Measurements from ENCODE around the gene ADCY10. TPM values are rescaled to one million over a fixed set of nuclear protein-coding genes. Genes with fewer than 3 reads are reported as not detected.
"Not testable (repeated sequence)": the region's sequence is repeated elsewhere in the genome, so short reads cannot be mapped to it uniquely, and the experiment has no call there.

Gene ADCY10
- total and polyA plus RNA-seq, 9 donors, result 0.03 to 0.21 (median 0.09) TPM

DNA sequence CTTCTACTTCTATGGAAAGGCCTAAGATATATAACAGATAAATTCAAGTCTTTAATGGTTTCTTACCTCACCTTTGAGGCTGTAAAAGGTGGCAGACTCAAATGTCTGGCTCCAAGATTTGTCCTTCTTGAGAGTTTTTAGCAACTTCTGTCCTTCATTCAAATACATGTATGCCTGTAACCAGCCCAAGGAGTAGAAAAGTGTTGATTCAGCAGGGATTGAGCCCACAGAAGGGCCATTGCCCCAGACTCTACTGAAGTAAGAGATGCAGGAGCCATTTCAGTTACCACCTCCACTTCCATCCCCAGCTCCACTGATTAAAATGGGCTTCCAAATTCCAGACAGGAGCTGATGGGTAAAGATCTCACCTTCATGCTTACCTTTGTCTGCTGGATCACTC, 80.0 kb downstream of the ADCY10 start:
- H3K27me3 ChIP-seq (ENCODE audit: control insufficient read depth, insufficient read depth, low read length), result no peaks in the 10 kb centered on the region
- H3K4me1 ChIP-seq (ENCODE audit: control insufficient read depth, insufficient read depth, low read length), result no peaks in the 10 kb centered on the region
- H3K36me3 ChIP-seq (ENCODE audit: control insufficient read depth, insufficient read depth, low read length), result no peaks in the 10 kb centered on the region
- no peaks in the 10 kb centered on the region for H3K9me3 ChIP-seq (replicated peaks; ENCODE audit: control insufficient read depth, low read depth, low read length)
- DNase-seq, result no peak
- H3K4me3 ChIP-seq (ENCODE audit: low read length), result no peak overlapping the region
- no peak overlapping the region for H3K27ac ChIP-seq (ENCODE audit: low read length)

DNA sequence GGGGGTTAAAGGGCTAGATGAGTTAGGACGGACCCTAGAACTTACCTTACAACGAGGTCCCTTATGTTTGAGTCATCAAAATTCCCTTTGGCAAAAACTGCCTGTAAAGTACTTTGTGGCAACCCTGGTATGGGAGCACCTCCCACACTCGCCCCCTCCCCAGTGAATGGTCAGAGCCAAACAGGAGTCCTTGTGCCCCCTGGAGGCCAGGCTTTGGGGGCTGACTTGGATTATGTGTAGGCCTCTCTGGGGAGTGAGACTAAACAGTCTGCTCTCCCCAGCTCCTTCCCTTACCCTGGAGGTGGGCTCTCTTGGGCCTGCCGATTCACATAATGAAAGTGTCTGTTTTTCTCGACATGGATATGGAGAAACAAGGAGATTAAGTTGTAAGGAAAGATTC, 81.2 kb downstream of the ADCY10 start:
- H3K36me3 ChIP-seq (ENCODE audit: control insufficient read depth, insufficient read depth, low read length), result no peaks in the 10 kb centered on the region
- H3K9me3 ChIP-seq (replicated peaks; ENCODE audit: control insufficient read depth, low read depth, low read length), result no peaks in the 10 kb centered on the region
- no peaks in the 10 kb centered on the region for H3K4me1 ChIP-seq (ENCODE audit: control insufficient read depth, insufficient read depth, low read length)
- DNase-seq, result no peak
- H3K27ac ChIP-seq (ENCODE audit: low read length), result no peak overlapping the region
- 89% methylated on average over 3 of the region's 5 CpGs for WGBS (ENCODE audit: insufficient coverage)
- no peak overlapping the region for H3K4me3 ChIP-seq (ENCODE audit: low read length)
- H3K27me3 ChIP-seq (ENCODE audit: control insufficient read depth, insufficient read depth, low read length), result no peaks in the 10 kb centered on the region

DNA sequence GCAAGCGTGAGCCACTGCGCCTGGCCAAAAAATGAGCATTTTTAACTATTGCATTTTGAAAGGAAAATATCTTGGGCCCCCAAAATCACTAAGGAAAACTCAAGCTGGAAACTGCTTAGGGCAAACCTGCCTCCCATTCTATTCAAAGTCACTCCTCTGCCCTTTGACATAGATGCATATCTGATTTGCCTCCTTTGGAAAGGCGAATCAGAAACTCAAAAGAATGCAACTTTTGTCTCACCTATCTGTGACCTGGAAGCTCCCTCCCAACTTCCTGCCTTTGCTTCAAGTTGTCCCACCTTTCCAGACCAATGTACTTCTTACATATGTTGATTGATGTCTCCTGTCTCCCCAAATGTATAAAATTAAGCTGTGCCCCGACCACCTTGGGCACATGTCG, 83.3 kb downstream of the ADCY10 start:
- 76% methylated on average over 3 of the region's 5 CpGs for WGBS (ENCODE audit: insufficient coverage)
- not testable (repeated sequence) for H3K36me3 ChIP-seq (ENCODE audit: control insufficient read depth, insufficient read depth, low read length); H3K4me1 ChIP-seq (ENCODE audit: control insufficient read depth, insufficient read depth, low read length); H3K27ac ChIP-seq (ENCODE audit: low read length); DNase-seq; H3K27me3 ChIP-seq (ENCODE audit: control insufficient read depth, insufficient read depth, low read length); H3K4me3 ChIP-seq (ENCODE audit: low read length); H3K9me3 ChIP-seq (replicated peaks; ENCODE audit: control insufficient read depth, low read depth, low read length)

DNA sequence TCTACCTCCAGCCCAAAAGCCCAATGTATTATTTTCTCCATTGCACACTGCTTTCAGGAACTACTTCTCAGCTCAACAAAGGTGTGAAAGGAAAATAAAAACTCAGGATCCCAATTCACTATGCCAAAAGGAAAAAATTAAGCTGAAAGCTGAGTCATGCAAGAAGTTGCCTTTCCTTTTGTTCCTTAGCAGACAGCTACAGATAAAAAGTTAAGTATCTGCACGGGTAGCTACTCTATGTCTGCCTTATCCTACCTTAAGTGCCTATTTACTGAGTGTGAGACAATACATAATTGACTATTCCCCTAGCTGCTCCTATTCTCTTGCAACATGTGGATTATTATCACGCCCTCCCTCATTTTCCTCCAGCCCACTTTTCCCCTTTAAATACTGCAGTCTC, 84.1 kb downstream of the ADCY10 start:
- DNase-seq, result no peak
- Histone ChIP-seq H3K4me3 (ENCODE audit: low read length) (no peak overlapping the region), H3K27me3 (ENCODE audit: control insufficient read depth, insufficient read depth, low read length) (no peaks in the 10 kb centered on the region), H3K27ac (ENCODE audit: low read length) (no peak overlapping the region), H3K4me1 (ENCODE audit: control insufficient read depth, insufficient read depth, low read length) (no peaks in the 10 kb centered on the region), H3K36me3 (ENCODE audit: control insufficient read depth, insufficient read depth, low read length) (no peaks in the 10 kb centered on the region), H3K9me3 (replicated peaks; ENCODE audit: control insufficient read depth, low read depth, low read length) (no peaks in the 10 kb centered on the region)
- no CpG with 5 or more reads among the region's 2 CpGs for WGBS (ENCODE audit: insufficient coverage)

DNA sequence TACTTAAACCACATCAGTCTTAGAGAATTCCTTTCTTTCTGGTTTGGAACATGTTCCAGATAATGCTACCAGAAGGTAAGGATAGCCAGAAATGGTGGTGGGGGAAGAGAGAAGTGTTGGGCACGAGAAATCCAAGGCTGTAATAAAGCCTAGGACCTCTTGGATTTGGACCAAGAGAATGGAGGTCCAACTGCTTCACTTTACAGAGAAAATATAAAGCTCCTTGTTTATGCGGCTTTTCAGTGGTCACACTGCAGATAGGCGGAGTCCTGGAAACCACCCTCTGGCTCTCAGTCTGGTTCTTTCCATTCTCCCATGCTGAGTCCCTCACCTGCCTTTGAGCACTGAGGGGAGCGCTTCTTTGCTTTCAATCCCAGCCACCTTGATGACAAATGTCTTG, 87.8 kb downstream of the ADCY10 start:
- Histone ChIP-seq H3K4me1 (ENCODE audit: control insufficient read depth, insufficient read depth, low read length) (no peaks in the 10 kb centered on the region), H3K4me3 (ENCODE audit: low read length) (no peak overlapping the region), H3K27me3 (ENCODE audit: control insufficient read depth, insufficient read depth, low read length) (no peaks in the 10 kb centered on the region), H3K27ac (ENCODE audit: low read length) (no peak overlapping the region), H3K36me3 (ENCODE audit: control insufficient read depth, insufficient read depth, low read length) (no peaks in the 10 kb centered on the region), H3K9me3 (replicated peaks; ENCODE audit: control insufficient read depth, low read depth, low read length) (no peaks in the 10 kb centered on the region)
- WGBS (ENCODE audit: insufficient coverage), result 60% methylated on average over 3 of the region's 4 CpGs
- peak; percentile 8 for DNase-seq

DNA sequence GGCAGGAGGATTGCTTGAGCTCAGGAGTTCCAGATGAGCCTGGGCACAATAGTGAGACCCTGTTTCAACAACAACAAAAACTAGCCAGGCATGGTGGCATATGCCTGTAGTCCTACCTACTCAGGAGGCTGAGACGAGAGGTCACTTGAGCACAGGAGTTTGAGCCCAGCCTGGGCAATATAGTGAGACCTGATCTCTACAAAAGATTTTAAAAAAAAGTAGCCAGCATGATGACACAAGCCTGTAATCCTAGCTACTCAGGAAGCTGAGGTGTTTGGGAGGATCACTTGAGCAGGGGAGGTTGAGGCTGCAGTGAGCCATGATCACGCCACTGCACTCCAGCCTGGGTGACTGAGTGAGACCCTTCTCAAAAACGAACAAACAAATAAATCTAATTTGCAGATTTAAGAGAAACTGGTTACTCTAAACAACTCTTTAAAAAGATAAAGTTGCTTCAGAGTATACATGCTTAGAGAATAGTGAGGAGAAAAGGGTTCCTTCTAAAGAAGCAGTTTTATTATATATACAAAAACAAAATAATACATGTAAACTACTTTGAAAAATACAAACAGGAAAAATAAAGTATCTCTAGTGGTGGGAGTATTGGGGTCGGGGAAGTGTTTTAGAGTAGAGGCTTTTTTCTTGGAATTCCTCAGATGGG, 88.4 kb downstream of the ADCY10 start:
- 80% methylated on average over 1 of the region's 4 CpGs for WGBS (ENCODE audit: insufficient coverage)
- no peak for DNase-seq
- no peaks in the 10 kb centered on the region for H3K36me3 ChIP-seq (ENCODE audit: control insufficient read depth, insufficient read depth, low read length)
- no peaks in the 10 kb centered on the region for H3K4me1 ChIP-seq (ENCODE audit: control insufficient read depth, insufficient read depth, low read length)
- H3K4me3 ChIP-seq (ENCODE audit: low read length), result no peak overlapping the region
- no peaks in the 10 kb centered on the region for H3K27me3 ChIP-seq (ENCODE audit: control insufficient read depth, insufficient read depth, low read length)
- H3K27ac ChIP-seq (ENCODE audit: low read length), result no peak overlapping the region
- H3K9me3 ChIP-seq (replicated peaks; ENCODE audit: control insufficient read depth, low read depth, low read length), result no peaks in the 10 kb centered on the region

DNA sequence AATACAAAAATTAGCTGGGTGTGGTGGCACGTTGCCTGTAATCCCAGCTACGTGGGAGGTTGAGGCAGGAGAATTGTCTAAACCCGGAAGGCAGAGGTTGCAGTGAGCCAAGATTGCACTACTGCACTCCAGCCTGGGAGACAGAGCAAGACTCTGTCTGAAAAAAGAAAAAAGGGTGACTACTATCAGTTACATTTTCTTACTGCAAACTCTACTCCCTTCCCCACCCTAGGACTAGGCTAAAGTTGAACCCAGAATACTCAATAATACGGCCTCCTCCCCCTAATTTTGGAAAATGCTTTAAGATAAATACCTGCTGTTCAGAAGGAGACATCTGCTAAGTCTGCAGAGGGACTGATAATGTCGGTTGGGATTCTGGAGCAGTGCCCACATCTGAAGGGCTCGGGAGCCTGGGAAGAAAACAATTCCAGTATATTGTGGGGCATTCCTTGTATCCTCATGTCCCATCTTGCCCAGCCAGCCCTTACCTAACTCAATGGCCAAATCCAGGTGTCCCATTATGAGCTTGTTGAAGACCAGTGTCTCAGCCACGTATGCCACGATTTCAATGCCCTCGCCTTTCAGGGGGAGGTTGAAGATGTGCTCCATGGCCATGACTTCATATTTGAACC, 89.7 kb downstream of the ADCY10 start:
- H3K9me3 ChIP-seq (replicated peaks; ENCODE audit: control insufficient read depth, low read depth, low read length), result no peaks in the 10 kb centered on the region
- H3K27ac ChIP-seq (ENCODE audit: low read length), result no peak overlapping the region
- no peak for DNase-seq
- H3K27me3 ChIP-seq (ENCODE audit: control insufficient read depth, insufficient read depth, low read length), result no peaks in the 10 kb centered on the region
- H3K36me3 ChIP-seq (ENCODE audit: control insufficient read depth, insufficient read depth, low read length), result no peaks in the 10 kb centered on the region
- no peaks in the 10 kb centered on the region for H3K4me1 ChIP-seq (ENCODE audit: control insufficient read depth, insufficient read depth, low read length)
- 58% methylated on average over 5 of the region's 9 CpGs for WGBS (ENCODE audit: insufficient coverage)
- no peak overlapping the region for H3K4me3 ChIP-seq (ENCODE audit: low read length)

DNA sequence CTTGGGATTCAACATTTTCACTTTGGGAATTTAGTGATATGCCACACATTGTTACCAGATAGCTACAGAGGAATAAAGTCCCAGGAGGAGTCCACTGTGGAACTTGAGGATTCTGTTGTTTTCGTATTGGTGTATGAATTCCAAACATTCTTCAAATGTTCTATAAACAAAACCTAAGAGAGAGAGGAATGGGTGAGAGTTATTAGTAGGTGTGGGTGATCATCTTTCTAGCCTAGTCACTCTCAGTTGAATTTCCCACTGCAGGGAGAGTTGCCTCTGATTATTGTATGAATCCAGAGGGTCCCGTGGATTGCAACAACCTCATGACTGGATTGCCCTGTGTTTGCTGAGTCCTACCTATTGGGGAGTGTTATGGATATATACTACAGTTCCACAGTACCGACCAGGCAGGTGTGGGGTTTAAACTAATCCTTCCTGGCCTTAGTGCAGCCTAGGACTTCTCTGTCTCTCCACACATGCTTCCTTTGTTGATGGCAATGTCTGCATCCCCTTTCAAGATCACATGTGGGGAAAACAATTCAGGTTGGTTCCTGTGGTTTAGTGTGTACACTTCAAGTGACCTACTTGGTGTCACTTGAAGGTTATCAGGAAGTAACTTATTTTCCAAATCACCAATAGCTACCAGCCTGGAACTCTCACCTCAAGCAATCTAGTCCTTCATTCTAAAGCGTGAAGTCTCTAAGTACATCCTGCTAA, 91.8 kb downstream of the ADCY10 start:
- 90% methylated on average over 2 of the region's 4 CpGs for WGBS (ENCODE audit: insufficient coverage)
- no peak overlapping the region for H3K4me3 ChIP-seq (ENCODE audit: low read length)

DNA sequence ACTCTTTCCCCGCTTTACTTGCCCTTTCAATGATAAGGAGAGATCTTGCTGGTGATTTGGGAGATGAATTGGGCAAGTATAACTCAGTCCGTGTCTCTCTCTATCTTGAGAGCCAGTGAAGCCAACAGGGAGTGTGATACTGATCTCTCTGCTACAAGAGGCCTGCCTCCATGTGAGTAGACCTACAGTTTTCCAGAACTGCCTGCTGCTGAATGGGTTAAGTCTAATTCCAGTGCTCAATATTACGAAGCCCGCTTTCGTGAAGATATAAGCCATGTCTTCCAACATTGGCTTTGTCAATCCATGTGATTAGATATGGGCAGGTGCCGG, 92.6 kb downstream of the ADCY10 start:
- Histone ChIP-seq H3K27me3 (ENCODE audit: control insufficient read depth, insufficient read depth, low read length) (no peaks in the 10 kb centered on the region), H3K9me3 (replicated peaks; ENCODE audit: control insufficient read depth, low read depth, low read length) (no peaks in the 10 kb centered on the region), H3K27ac (ENCODE audit: low read length) (no peak overlapping the region), H3K36me3 (ENCODE audit: control insufficient read depth, insufficient read depth, low read length) (no peaks in the 10 kb centered on the region), H3K4me1 (ENCODE audit: control insufficient read depth, insufficient read depth, low read length) (no peaks in the 10 kb centered on the region), H3K4me3 (ENCODE audit: low read length) (no peak overlapping the region)
- 76% methylated on average over 3 of the region's 6 CpGs for WGBS (ENCODE audit: insufficient coverage)
- no peak for DNase-seq

More for the DNA sequence above, 91.8 kb downstream of the ADCY10 start:
- Histone ChIP-seq H3K4me1 (ENCODE audit: control insufficient read depth, insufficient read depth, low read length) (no peaks in the 10 kb centered on the region), H3K36me3 (ENCODE audit: control insufficient read depth, insufficient read depth, low read length) (no peaks in the 10 kb centered on the region), H3K9me3 (replicated peaks; ENCODE audit: control insufficient read depth, low read depth, low read length) (no peaks in the 10 kb centered on the region), H3K27ac (ENCODE audit: low read length) (no peak overlapping the region), H3K27me3 (ENCODE audit: control insufficient read depth, insufficient read depth, low read length) (no peaks in the 10 kb centered on the region)
- DNase-seq, result no peak

DNA sequence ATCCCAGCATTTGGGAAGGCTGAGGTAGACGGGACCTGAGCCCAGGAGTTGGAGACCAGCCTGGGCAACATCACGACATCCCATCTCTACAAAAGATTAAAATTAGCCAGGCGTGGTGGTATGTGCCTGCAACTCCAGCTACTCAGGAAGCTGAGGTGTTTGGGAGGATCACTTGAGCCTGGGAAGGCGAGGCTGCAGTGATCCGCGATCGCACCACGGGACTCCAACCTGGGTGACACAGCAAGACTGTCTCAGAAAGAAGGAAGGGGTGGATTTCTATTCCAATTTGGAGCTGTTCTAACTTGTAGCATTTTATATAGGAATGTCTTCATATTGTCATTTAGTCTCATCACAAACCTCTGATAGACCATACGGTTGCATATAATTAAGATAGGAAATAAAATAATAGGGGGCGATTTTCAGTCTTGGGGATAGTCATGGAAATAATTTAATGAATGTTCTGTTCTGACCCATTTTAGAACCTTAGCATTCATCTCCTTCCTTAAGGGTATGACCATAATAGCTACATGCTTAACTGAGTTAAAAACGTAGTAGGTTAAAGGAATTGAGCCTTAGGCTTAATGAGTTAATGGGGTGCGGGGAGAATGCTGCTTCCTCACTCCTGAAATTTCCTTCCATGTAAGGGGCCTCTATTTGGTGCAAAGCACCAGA, 93.1 kb downstream of the ADCY10 start:
- Histone ChIP-seq H3K36me3 (ENCODE audit: control insufficient read depth, insufficient read depth, low read length) (no peaks in the 10 kb centered on the region), H3K27ac (ENCODE audit: low read length) (no peak overlapping the region), H3K27me3 (ENCODE audit: control insufficient read depth, insufficient read depth, low read length) (no peaks in the 10 kb centered on the region), H3K4me1 (ENCODE audit: control insufficient read depth, insufficient read depth, low read length) (no peaks in the 10 kb centered on the region), H3K9me3 (replicated peaks; ENCODE audit: control insufficient read depth, low read depth, low read length) (no peaks in the 10 kb centered on the region), H3K4me3 (ENCODE audit: low read length) (no peak overlapping the region)
- DNase-seq, result no peak
- 100% methylated on average over 2 of the region's 12 CpGs for WGBS (ENCODE audit: insufficient coverage)

Data from muscle of leg (tissue), 11 donors.